GM18873 (cell line): ENCODE data around the gene SULT2B1.
"Not testable (repeated sequence)": the region's sequence is repeated elsewhere in the genome, so short reads cannot be mapped to it uniquely, and the experiment has no call there.

Experiments
- ATAC-seq: cut with Tn5 transposase; IDR thresholded peaks from one replicate; pipeline ENCODE4 v1.9.1; 2021; ENCODE audit warnings: mild to moderate bottlenecking, moderate library complexity, moderate number of reproducible peaks; ENCODE audit not compliant: unreplicated experiment, low FRiP score

SULT2B1 gene

GRCh38 chr19:48617146-48617937 lies 65.4 kb downstream of the SULT2B1 start:
- no peak for ATAC-seq

GRCh38 chr19:48618278-48618915 lies 66.4 kb downstream of the SULT2B1 start:
- ATAC-seq, result no peak

GRCh38 chr19:48618916-48619691 lies 67.1 kb downstream of the SULT2B1 start, which contains the start of the genes RPL18 and SPHK2:
TSS of gene RPL18 (minus strand) at chr19:48619178. CDS start at chr19:48619143, 35 bp downstream.
TSS of gene SPHK2 (plus strand) at chr19:48619506. CDS start at chr19:48620515, 1,009 bp downstream.
- ATAC-seq, result peak; percentile 89

- ATAC-seq, result no peak
These were observed 68.0 kb downstream of the SULT2B1 start for GRCh38 chr19:48619692-48620585.

GRCh38 chr19:48623556-48624066 lies 71.6 kb downstream of the SULT2B1 start:
- no peak for ATAC-seq

GRCh38 chr19:48624067-48624594 lies 72.2 kb downstream of the SULT2B1 start:
- ATAC-seq, result no peak

GRCh38 chr19:48624791-48625723 lies 73.1 kb downstream of the SULT2B1 start:
- ATAC-seq, result no peak

- no peak for ATAC-seq
These were observed 73.9 kb downstream of the SULT2B1 start for GRCh38 chr19:48625891-48626327.

- ATAC-seq, result no peak
These were observed 75.4 kb downstream of the SULT2B1 start for GRCh38 chr19:48627201-48627864.

- no peak for ATAC-seq
These were observed 75.9 kb downstream of the SULT2B1 start for GRCh38 chr19:48627865-48628314.

- ATAC-seq, result no peak
These were observed 76.7 kb downstream of the SULT2B1 start for GRCh38 chr19:48628486-48629296.

- ATAC-seq, result no peak
These were observed 77.3 kb downstream of the SULT2B1 start for GRCh38 chr19:48629297-48629598.

- no peak for ATAC-seq
These were observed 77.8 kb downstream of the SULT2B1 start for GRCh38 chr19:48629599-48630295.

- ATAC-seq, result no peak
These were observed 78.5 kb downstream of the SULT2B1 start for GRCh38 chr19:48630296-48631063.

- ATAC-seq, result no peak
These were observed 79.3 kb downstream of the SULT2B1 start for GRCh38 chr19:48631225-48631624.

- not testable (repeated sequence) for ATAC-seq
These were observed 80.3 kb downstream of the SULT2B1 start for GRCh38 chr19:48632286-48632685.
